GM23248 (cell line): ENCODE results near the gene AEBP1. TPM values are rescaled to one million over a fixed set of nuclear protein-coding genes. Genes with fewer than 3 reads are reported as not detected.

Source experiments
- DNase-seq: peaks from one replicate; pipeline ENCODE4 v3.0.0-alpha.2; 2015
- H2AFZ ChIP-seq: fragments of 200-600 bp; sonication (generic); 2 replicates; pipeline ENCODE4 v1.6.1; 2016; ENCODE audit warnings: antibody characterized with exemption
- H3F3A ChIP-seq: fragments of 200-600 bp; sonication (generic); 2 replicates; pipeline ENCODE4 v1.6.1; 2016; ENCODE audit warnings: mild to moderate bottlenecking, antibody characterized with exemption, mixed run types; ENCODE audit not compliant: insufficient read depth
- H3K27ac ChIP-seq: fragments of 200-600 bp; sonication (generic); 2 replicates; pipeline ENCODE4 v1.5.1; 2016; ENCODE audit warnings: mild to moderate bottlenecking
- H3K27me3 ChIP-seq: fragments of 200-600 bp; sonication (generic); replicated peaks from 2 replicates; pipeline ENCODE4 v1.6.1; 2016; ENCODE audit warnings: mild to moderate bottlenecking; ENCODE audit not compliant: insufficient read depth
- H3K36me3 ChIP-seq: fragments of 200-600 bp; sonication (generic); 2 replicates; pipeline ENCODE4 v1.6.1; 2016; ENCODE audit warnings: low read depth, mild to moderate bottlenecking
- H3K4me1 ChIP-seq: fragments of 200-600 bp; sonication (generic); 2 replicates; pipeline ENCODE4 v1.6.1; 2016; ENCODE audit warnings: mild to moderate bottlenecking; ENCODE audit not compliant: insufficient read depth
- H3K4me2 ChIP-seq: fragments of 200-600 bp; sonication (generic); one replicate; pipeline ENCODE4 v1.6.1; 2016; ENCODE audit warnings: mild to moderate bottlenecking; ENCODE audit not compliant: unreplicated experiment
- H3K4me3 ChIP-seq: fragments of 200-600 bp; sonication (generic); 2 replicates; pipeline ENCODE4 v1.5.1; 2016; ENCODE audit warnings: mild to moderate bottlenecking
- H3K79me2 ChIP-seq: fragments of 200-600 bp; sonication (generic); 2 replicates; pipeline ENCODE4 v1.6.1; 2016; ENCODE audit warnings: mild to moderate bottlenecking; ENCODE audit not compliant: insufficient read depth
- H3K9ac ChIP-seq: fragments of 200-600 bp; sonication (generic); 2 replicates; pipeline ENCODE4 v1.6.1; 2016; ENCODE audit warnings: mild to moderate bottlenecking
- H3K9me2 ChIP-seq: fragments of 200-600 bp; sonication (generic); 2 replicates; pipeline ENCODE4 v1.6.1; 2016; ENCODE audit warnings: mixed run types, mild to moderate bottlenecking, moderate library complexity; ENCODE audit not compliant: insufficient read depth
- H3K9me3 ChIP-seq: fragments of 200-600 bp; sonication (generic); one replicate; pipeline ENCODE4 v1.6.1; 2017; ENCODE audit warnings: low read depth
- H4K20me1 ChIP-seq: fragments of 200-600 bp; sonication (generic); 2 replicates; pipeline ENCODE4 v1.6.0; 2016; ENCODE audit not compliant: insufficient read depth
- EZH2 ChIP-seq: fragments of 200-600 bp; sonication (generic); IDR thresholded peaks from 2 replicates; pipeline ENCODE4 v1.6.1; 2018; ENCODE audit warnings: antibody characterized with exemption, mild to moderate bottlenecking; ENCODE audit not compliant: insufficient read depth, poor library complexity, severe bottlenecking
- EZH2phosphoT487 ChIP-seq: fragments of 200-600 bp; sonication (generic); IDR thresholded peaks from 2 replicates; pipeline ENCODE4 v1.6.1; 2018; ENCODE audit warnings: antibody characterized with exemption, moderate library complexity, mild to moderate bottlenecking, low read depth; ENCODE audit not compliant: insufficient read depth
- WGBS, 2 experiments: methylation state at CpG; one replicate each; pipeline ENCODE4 v1.1.6; 2015 to 2017; ENCODE audit warnings: low lambda C conversion rate in 2 of 2, low coverage in 1 of 2; ENCODE audit errors: missing lambda C conversion rate in 2 of 2; 5-methylcytosine and 5-hydroxymethylcytosine counted together
- in situ Hi-C: fragments of 300-500 bp; cut with MboI; formaldehyde crosslinking; loops from 2 replicates; pipeline ENCODE4 v1.15.0; 2020
- polyA plus RNA-seq: library from polyadenylated mRNA; unstranded; fragments of >200 nt; fragmentation: Nextera tagmentation; extraction: Ambion mirVana; gene quantifications from 2 replicates; pipeline ENCODE4 v1.2.1, GENCODE V29; 2016
- total RNA-seq: library from RNA; depleted of rRNA; stranded (reverse); fragments of >200 nt; shearing (Covaris generic); gene quantifications from 2 replicates; pipeline ENCODE4 v1.2.3, GENCODE V29; 2014

The AEBP1 gene
- total and polyA plus RNA-seq, 2 experiments from 2014 or later = 46.6 to 53.0 TPM

DNA sequence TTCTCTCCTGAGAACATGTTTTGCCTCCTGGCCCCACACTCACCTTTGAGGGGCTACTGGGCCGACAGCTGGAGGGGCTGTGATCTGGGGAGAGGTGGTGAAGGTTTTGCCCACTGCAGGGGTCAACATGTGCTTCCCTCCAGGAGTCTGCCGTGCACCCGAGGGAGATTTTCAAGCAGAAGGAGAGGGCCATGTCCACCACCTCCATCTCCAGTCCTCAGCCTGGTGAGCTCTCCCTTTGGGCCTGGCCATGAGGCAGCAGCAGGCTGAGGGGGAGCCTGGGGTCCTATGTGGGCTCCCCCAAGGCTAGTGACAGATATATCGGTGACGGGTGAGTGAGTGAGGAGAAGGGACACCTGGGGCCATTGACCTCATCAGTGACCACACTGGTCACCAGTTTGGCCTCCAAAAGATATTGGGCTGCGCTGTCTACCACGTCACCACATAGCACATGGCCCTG is 45.4 kb upstream of the AEBP1 start:
- no peak for TF ChIP-seq EZH2phosphoT487
- no peak for TF ChIP-seq EZH2
- Histone ChIP-seq H3K36me3 (peaks cover 31% of the 10 kb centered on the region), H4K20me1 (no peaks in the 10 kb centered on the region), H3K9ac (no peak overlapping the region), H3K4me3 (no peak overlapping the region), H3K79me2 (peaks cover 37% of the 10 kb centered on the region), H3K9me2 (no peaks in the 10 kb centered on the region), H3K4me2 (no peak overlapping the region), H3K4me1 (no peaks in the 10 kb centered on the region), H3F3A (no peaks in the 10 kb centered on the region), H3K9me3 (no peaks in the 10 kb centered on the region), H3K27me3 (no peaks in the 10 kb centered on the region), H3K27ac (no peak overlapping the region), H2AFZ (no peak overlapping the region)
- 91 to 96% methylated on average over 7 of the region's 7 CpGs for WGBS, 2 experiments
- in situ Hi-C loops = no loop called here
- DNase-seq = no peak

DNA sequence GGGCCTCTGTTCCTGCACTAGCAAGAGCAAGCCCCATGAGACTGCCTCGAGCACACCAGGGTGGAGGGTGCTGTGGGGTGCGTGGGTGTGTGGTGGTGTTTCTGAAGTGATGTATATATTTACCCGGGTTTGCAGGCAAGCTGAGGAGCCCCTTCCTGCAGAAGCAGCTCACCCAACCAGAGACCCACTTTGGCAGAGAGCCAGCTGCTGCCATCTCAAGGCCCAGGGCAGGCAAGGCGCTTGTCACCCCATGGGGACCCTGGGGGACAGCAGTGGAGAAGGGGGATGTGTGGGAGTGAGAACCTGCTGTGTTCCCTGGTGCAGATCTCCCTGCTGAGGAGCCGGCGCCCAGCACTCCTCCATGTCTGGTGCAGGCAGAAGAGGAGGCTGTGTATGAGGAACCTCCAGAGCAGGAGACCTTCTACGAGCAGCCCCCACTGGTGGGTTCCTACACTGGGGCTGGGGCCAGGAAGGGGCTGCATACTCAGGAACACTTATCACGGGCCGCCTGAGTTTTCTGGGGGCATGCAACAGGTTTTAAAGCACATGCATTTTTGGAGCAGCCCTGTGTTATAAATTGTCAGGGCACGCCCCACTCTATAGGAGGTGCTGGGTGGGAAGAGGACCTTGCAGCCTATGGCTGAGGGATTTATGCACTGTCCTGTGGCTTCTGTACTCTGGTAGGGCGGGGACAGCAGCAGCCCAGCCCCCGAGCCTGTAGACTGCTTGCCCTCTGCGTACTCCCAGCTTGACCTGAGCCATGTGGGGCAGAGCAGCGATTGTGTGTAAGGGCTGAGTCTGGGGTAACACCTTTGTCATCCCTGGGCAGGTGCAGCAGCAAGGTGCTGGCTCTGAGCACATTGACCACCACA is 44.7 kb upstream of the AEBP1 start:
- Histone ChIP-seq H3K79me2 (peaks cover 31% of the 10 kb centered on the region), H4K20me1 (no peaks in the 10 kb centered on the region), H3K9me3 (no peaks in the 10 kb centered on the region), H3K27me3 (no peaks in the 10 kb centered on the region), H3K36me3 (peaks cover 31% of the 10 kb centered on the region), H3K4me2 (no peak overlapping the region), H3F3A (no peaks in the 10 kb centered on the region), H3K4me1 (no peaks in the 10 kb centered on the region), H3K27ac (no peak overlapping the region), H3K9ac (no peak overlapping the region), H3K9me2 (no peaks in the 10 kb centered on the region), H2AFZ (no peak overlapping the region), H3K4me3 (no peak overlapping the region)
- 95% methylated on average over 13 to 14 of the region's 14 CpGs for WGBS, 2 experiments
- TF ChIP-seq EZH2phosphoT487 (no peak), EZH2 (no peak)
- DNase-seq = no peak
- in situ Hi-C loops = no loop called here

DNA sequence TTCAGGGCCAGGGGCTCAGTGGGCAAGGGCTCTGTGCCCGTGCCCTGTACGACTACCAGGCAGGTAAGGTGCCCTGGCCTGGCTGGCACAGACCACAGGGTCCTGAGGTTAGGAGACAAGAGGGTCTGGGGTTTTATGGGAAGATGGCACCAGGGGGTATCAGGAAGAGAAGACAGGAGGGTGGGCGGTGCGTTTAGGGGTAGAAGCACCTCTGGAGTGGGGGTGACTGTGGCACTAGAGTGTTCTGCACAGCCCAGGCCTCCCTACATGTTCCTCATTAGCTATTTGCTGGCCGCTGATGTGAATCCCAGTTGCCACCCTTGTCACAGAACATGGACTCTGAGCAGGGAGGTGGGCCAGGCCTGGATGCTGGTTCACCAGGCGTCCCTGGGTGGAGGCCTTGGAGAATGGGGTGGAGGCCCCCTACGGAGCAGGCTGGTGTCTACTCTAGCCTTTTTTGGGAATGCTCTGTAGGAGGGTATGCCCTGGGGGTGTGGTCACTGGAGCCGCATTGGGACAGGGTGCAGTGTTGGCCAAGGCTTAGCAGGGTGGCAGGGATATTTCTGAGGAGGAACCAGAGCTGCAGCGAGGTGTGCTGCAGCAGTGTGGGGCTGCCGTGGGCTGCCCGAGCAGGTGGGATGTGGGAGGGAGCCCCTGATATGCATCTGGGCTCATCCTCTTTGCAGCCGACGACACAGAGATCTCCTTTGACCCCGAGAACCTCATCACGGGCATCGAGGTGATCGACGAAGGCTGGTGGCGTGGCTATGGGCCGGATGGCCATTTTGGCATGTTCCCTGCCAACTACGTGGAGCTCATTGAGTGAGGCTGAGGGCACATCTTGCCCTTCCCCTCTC is 43.8 kb upstream of the AEBP1 start:
- TF ChIP-seq EZH2phosphoT487 = no peak
- TF ChIP-seq EZH2 = no peak
- Histone ChIP-seq H3K9ac (no peak overlapping the region), H3K9me3 (no peaks in the 10 kb centered on the region), H3K4me2 (no peak overlapping the region), H4K20me1 (no peaks in the 10 kb centered on the region), H3K4me3 (no peak overlapping the region), H2AFZ (no peak overlapping the region), H3K36me3 (peaks cover 22% of the 10 kb centered on the region; the same call in 1 of the 2 replicates), H3K27me3 (no peaks in the 10 kb centered on the region), H3K27ac (no peak overlapping the region), H3F3A (no peaks in the 10 kb centered on the region), H3K9me2 (no peaks in the 10 kb centered on the region), H3K4me1 (no peaks in the 10 kb centered on the region), H3K79me2 (peaks cover 22% of the 10 kb centered on the region)
- no peak for DNase-seq
- in situ Hi-C loops = no loop called here
- 92 to 93% methylated on average over 17 to 20 of the region's 21 CpGs for WGBS, 2 experiments

- Histone ChIP-seq H3K36me3 (peaks cover 19% of the 10 kb centered on the region; the same call in 1 of the 2 replicates), H3F3A (no peaks in the 10 kb centered on the region), H3K9me2 (no peaks in the 10 kb centered on the region), H3K27me3 (no peaks in the 10 kb centered on the region), H3K9me3 (no peaks in the 10 kb centered on the region), H3K27ac (no peak overlapping the region), H3K9ac (no peak overlapping the region), H3K79me2 (peaks cover 14% of the 10 kb centered on the region), H2AFZ (no peak overlapping the region), H4K20me1 (no peaks in the 10 kb centered on the region), H3K4me2 (no peak overlapping the region), H3K4me1 (no peaks in the 10 kb centered on the region), H3K4me3 (no peak overlapping the region)
- DNase-seq = no peak
- WGBS, 2 experiments = 74 to 76% methylated on average over 8 of the region's 8 CpGs
- in situ Hi-C loops = no loop called here
- no peak for TF ChIP-seq EZH2
- no peak for TF ChIP-seq EZH2phosphoT487
Measured at GRCh38 chr7:44060948-44061644, 43.0 kb upstream of the AEBP1 start.
